T-helper 2 cell treated with Interferon-gamma antibody and Interleukin-4, amounts not matched to agents 100 ng/mL and 5 ng/mL, for 36 hours (primary cell): ENCODE measurements around the gene CYTH4. TPM values are rescaled to one million over a fixed set of nuclear protein-coding genes. Genes with fewer than 3 reads are reported as not detected.

Experiments
- intact Hi-C: fragments of 100-400 bp; cut with micrococcal nuclease; formaldehyde crosslinking; loops from one replicate; pipeline ENCODE4 v1.15.1; 2023
- total RNA-seq: library from RNA; stranded (reverse); gene quantifications from 2 replicates; pipeline ENCODE4 v1.2.3, GENCODE V29; 2022

Gene CYTH4
- total RNA-seq, 1 donor from 2014 or later, result 91.2 TPM

DNA sequence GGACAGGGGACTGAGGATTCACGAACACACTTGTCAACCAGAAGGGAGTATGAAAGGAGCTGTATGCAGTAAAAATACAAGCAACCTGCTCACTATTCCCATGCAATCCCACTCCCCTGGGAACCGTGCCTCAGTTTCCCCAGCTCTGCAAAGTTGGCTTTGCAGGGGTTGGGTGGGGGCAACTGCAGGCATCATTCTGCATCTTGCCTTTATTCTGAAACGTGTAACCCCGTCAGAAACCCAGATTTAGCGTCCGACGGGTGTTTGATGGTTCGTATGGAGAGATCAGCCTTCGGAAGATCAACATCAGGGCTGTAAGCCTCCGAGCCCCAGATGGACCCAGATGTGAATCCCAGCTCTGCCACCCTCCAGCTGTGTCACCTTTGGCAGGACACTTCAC is 3.6 kb downstream of the CYTH4 start:
- intact Hi-C loops, result no loop called here

DNA sequence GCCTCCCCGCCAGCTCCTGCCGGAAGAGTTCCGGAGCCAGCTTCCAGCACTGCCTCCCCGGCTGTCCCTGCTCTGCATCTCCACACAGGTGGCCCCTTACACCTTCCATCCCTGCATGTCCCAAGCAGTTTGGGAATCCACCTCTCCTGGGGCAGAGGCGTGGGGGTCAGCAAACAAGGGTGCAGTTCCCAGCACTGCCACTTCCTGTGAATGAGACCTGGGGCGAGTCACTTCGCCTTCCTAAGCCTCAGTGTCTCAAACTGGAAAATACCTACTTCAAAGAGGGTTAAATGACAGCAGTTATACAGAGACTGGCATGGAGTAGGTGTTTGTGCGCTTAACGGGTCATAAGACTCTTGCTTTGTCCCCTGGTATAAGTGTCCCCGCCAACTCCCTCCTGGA is 5.2 kb downstream of the CYTH4 start:
- intact Hi-C loops, result no loop called here

DNA sequence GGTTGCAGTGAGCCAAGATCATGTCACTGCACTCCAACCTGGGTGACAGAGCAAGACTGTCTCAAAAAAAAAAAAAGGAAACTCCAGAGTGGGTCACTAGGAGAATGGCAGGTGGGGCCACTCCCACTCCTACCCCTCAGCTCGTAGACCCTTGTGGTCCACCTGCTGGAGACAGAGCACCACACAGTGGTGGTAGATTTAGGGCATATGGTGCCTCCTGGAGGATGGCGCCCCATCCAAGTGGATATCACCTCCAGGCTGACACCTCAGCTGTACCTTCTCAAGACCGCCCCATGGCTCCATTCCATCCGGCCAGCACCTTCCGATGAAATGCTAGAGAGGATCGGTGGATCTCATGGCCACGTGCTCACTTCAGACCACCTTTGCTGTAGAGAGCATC is 6.2 kb downstream of the CYTH4 start:
- intact Hi-C loops, result no loop called here

DNA sequence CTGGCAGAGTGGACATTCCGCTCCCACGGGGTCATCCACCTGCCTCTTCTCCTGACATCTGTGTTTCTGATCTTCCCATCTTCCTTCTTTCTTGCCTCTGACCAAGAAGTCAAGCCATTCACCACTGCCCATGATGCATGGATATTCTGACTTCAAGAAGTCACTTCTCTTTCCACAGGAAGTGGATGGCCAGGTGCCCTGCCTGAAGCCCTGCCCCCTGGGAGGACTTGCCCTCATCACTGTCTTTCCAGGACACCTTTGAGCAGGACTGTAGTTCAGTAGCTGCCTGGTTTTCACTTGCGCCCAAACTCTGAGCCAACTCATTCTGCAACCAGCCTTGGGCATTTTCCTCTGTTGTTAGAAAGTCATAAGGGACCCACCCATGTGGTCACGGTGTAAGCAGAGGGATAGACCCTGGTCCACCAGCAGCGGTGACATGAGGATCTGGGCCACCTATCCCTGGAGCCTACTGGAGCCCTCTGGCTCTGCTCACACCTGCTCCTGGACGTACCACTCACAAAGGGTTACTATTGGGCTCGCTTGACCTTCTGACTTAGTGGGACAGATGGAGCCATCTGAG is 6.9 kb downstream of the CYTH4 start:
- intact Hi-C loops, result no loop called here

DNA sequence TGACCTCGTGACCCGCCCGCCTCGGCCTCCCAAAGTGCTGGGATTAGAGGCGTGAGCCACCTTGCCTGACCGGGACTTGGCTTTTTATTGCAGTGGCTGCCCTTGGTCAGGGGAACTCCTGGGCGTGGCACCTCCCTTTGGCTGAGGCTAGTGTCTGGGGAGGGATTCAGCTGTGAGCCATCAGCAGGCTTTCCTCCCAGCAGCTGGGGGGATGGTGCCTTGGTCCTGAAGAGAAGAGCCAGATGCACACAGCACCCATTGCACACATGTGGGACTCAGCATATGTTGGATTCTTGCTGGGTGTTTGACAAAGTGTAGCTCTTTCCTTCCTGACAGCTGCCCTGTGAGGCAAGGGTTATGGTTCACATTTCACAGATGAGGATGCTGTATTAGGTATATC is 8.4 kb downstream of the CYTH4 start:
- intact Hi-C loops, result no loop called here

DNA sequence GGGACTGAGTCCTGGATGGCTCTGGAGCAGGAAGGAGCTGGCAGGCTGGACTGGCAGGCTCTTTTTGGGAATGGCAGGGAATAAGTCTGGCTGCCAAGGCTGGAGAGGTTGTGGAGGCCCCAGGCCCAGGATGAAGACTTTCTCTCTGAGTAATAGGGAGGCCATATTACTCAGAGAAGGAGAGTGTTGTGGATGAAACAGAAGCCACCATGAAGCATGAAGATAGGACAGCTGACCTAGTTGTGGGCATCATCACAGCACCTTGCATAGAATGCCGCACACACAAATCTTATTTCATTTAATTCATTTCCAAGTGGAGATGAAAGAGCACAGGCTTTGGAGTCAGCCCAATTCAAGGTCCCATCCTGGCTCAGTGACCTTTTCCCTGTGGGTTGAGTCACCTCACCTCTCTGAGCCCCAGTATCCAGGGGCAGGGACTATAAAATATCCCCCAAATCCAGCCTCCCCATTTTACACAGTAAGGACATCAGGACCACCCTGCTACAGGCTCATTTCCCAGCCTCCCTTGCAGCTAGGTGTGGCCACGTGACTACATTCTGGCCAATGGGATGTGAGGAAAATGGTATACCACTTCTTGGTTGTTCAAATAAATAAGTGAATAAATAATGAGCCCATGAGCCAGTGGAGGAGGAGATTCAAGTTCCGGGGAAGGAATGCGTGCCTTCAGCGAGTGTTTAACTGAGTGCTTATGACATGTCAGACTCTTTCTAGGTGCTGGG is 9.4 kb downstream of the CYTH4 start:
- intact Hi-C loops, result no loop called here

DNA sequence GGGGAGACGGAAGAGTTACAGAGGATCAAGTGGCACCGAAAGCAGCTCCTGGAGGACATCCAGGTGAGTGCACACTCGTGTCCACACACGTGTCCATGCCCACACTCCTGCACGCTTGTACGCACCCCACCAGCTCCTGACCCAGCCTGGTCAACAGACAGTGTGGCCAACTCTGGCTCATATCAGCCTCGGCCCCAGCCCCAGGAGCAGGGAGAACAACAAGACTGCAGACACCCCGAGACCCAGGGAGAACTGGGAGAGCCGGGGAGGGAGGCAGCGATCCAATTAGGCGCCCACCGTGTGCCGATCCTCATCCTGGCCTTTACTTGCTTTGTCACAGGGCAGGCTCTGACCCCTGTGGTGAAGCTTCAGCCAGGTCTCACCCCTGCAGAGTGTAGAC is 10.3 kb downstream of the CYTH4 start:
- intact Hi-C loops, result no loop called here

DNA sequence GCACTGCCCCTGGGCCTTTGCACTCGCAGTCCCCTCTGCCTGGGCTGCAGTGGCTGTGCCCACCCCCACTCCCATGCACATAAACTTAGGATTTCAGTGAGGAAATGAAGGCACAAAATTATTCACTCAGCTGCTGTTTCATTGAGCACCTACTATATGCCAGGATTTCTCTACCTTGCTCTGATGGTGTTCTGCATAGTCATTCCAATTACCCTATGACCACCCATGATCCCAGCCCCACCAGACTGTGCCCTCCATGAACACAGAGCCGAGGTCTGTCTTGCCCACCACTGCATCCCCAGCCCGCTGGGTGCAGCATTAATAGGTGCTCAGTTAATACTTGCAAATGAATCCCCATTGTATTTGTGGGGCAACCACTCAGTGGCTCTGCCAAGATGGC is 10.9 kb downstream of the CYTH4 start:
- intact Hi-C loops, result no loop called here

DNA sequence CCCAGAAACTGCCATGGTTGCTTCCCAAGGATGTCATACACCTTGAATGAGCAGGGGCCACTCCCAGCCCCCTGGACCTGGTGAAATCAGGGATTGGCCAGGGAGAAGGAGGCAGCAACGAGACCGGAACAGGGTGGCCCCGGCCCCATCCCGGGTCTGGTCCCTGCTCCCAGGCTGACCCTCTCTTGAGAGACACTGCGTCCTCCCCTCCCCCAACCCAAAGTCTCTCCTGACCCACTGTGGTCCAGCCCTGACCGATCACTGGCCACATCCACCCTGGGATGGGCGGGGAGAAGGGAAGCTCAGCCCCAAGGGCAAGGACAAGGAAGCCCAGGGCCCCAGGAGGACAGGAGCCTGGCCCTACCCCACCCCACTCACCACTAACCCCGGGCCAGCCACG is 12.4 kb downstream of the CYTH4 start:
- intact Hi-C loops, result no loop called here

DNA sequence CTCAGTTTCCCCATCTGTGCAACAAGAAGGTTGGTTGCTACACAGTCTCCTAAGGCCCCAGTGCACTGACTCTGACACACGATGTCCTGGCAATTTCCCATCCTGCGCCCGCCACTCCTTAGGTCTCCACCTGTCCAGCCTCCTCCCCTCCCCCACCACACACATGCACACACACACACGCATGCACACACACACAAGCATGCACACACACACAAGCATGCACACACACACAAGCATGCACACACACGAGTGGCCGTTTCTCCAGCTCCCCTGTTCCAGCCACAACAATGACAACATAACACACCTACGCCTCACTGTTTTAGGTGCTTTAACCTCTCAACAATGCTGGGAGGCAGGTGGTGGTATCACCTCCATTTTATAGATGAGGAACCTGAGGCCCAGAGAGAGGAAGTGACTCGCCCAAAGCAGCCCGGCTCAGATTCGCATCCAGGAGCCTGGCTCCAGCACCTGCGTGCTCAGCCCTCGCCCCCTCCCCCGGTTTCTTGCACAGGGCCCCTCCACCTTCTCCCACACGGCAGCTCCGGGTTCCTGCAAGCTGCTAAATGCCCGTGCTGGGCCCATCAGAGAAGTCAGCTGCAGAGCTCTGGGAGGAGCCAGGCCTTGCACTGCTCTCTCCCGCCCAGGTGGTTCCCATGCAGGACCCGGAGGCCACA is 13.0 kb downstream of the CYTH4 start:
- intact Hi-C loops, result no loop called here

DNA sequence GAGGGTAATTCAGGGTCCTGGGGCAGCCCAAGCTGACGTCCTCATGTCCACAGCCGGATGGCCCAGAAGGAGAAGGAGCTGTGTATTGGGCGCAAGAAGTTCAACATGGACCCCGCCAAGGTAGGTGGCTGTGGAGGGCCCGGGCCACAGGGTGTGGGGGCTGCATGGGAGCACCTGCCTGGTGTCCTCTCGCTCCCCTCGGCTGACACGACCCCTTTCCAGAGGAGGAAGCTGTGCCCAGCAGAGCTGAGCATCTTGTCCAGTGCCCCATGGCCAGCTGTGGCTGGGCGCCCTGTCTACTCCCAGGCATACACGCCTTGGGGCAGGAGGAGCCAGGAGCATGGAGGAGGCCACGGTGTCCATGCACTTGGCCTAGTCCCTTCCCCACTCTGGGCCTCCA is 13.6 kb downstream of the CYTH4 start:
- intact Hi-C loops, result no loop called here

DNA sequence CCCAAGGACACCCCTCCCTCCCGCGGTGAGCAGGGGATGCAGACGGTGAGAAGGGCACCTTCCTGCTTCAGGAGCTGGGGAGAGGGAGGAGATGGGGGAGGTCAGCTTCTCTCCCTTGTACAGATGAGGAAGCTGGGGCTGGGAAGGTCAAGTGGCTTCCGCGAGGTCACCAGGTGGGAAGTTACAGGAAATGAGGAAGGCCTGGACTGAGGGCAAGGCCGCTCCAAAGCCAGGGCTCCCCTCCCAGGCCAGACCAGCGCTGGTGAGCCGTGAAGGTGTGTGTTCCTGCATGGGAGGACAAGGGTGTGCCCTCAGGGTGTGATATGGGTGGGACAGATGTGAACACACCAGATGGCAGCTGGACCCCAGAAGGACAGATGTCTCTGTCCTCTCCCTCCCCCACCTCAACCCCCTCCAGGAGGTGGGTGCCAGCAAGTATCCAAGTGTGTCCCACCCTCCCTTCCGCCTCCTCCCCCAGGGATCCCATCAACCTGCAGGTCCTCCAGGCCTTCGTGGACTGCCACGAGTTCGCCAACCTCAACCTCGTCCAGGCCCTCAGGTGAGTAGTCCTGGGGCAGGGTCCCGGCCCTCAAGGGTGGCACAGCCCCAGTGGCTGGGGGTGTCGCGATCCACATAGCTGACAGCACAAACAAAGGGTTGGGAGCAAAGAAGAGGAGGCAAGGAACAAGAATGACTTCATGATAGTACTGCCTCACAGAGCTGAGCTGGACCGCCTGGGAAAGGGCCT is 16.6 kb downstream of the CYTH4 start:
- intact Hi-C loops, result no loop called here

DNA sequence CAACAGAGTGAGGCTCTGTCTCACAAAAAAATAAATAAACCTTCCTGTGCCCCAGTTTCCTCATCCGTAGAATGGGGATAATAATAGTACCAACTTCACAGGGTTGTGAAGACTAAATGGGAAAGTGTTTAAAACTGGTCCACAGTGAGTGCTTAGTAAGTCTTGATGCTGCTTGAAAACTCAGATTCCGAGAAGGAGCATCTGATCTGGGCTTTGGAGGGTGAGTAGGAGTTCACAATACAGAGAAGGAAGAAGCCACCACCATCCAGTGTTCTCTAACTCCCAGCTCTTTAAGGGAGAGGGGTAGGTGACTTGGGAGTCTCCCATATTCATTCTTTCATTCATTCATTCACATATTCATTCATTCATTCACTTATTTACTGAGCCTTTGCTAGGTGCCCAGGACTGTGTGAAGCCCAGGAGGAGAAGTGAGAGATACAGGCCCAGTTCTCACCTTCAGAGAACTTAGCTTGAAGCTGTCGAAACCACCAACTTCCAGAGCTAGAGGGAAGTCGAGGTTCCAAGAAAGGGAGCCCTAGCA is 17.7 kb downstream of the CYTH4 start:
- intact Hi-C loops, result no loop called here

DNA sequence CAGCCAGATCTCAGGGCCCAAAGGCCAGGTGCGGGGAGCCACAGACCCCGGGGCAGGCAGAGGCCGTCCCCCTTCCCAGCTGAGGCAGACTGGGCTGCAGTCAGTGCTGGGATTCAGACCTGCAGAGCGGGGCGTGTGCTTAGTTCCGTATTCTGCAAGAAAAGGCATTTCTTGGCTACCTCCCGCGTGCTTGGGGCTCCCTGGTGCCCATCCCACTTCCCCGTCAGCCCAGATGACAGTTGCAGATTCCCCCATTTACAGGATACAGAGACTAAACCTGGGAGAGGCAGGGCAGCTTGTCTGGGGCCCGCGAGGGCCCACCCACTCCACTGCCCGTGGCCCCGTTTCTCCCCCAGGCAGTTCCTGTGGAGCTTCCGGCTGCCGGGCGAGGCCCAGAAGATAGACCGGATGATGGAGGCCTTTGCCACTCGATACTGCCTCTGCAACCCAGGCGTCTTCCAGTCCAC is 18.3 kb downstream of the CYTH4 start:
- intact Hi-C loops, result no loop called here

DNA sequence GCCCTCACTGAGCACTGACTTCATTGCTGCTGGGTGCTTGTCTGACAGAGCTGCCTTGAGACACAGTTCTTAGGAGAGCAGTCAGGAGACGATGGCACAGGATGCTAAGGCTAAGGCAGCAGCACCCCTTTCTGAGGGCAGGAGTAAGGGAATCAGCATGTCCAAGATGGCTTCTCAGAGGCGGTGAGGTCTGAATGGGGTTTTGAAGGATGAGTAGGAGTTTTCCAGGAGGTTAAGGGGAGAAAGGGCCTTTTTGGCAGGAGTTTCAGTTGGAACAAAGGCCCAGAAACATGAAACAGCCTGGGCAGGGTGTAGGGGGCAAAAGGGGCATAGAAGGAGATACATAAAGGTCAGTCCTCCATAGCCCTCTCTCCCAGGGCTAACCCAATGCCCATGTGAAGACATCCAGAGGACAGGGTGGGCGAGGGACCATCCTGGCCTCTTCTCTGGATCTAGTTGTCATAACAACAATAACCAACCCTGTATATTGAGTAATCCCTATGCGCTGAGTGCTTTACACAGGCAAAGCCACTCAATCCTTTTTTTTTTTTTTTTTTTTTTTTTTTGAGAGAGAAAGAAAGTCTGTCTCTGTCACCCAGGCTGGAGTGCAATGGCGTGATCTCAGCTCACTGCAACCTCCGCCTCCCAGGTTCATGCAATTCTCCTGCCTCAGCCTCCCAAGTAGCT is 19.0 kb downstream of the CYTH4 start:
- intact Hi-C loops, result no loop called here

DNA sequence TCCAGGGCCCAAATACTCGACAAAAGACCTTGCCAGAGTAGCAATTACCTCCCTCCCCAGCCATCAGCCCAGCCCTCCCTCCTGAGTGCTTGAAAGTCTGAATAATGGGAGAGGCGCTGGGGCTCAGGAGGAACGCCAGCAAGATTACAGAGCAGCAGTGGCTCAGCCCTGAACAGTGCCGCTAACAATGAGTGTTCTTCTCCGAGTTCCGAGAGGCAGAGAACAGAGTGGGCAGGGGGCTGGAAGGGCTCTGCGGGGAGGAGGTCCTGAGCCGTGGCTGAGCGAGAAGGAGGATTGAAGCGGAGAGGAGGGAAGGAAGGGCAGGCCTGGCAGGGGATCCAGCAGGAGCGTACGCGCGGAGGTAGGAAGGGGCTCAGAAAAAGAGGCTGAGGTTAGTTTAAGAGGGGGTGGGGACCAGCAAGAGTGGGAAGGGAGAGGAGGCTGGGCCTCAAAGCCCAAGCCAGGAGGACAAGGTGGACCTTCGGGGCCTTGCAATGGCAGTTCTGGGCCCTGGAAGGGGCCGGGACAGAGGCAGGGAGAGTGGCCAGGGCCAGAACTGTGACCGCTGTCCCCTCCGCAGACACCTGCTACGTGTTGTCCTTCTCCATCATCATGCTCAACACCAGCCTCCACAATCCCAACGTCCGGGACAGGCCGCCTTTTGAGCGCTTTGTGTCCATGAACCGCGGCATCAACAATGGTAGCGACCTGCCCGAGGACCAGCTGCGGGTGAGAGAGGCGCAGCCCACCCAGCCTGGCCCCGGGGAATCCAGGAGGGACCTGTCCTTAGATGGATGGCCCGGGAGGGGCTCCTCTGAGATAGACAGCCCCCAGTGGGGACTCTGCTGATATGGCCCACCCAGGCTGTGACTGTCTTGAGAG is 20.6 kb downstream of the CYTH4 start:
- intact Hi-C loops, result no loop called here

DNA sequence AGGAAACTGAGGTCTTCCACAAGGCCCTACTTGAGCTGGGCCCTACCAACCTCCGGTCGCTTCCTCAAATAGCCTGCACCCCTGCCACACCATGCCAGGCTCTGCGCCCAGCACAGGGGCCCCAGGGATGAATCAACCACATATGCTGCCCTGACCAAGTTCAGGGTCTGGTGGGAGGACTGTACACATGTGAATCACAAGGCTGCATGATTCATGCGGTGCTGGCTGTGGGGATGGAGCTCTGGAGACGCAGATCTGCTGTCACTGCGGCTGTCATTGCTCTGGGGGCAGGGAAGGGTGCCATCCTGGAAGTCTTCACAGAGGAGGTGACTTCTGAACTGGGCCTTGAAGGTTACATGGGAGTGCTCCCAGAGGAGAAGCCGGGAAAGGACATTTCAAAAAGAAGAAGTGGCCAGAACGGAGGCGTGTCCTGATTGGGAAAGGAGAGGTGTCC is 21.5 kb downstream of the CYTH4 start:
- intact Hi-C loops, result no loop called here

DNA sequence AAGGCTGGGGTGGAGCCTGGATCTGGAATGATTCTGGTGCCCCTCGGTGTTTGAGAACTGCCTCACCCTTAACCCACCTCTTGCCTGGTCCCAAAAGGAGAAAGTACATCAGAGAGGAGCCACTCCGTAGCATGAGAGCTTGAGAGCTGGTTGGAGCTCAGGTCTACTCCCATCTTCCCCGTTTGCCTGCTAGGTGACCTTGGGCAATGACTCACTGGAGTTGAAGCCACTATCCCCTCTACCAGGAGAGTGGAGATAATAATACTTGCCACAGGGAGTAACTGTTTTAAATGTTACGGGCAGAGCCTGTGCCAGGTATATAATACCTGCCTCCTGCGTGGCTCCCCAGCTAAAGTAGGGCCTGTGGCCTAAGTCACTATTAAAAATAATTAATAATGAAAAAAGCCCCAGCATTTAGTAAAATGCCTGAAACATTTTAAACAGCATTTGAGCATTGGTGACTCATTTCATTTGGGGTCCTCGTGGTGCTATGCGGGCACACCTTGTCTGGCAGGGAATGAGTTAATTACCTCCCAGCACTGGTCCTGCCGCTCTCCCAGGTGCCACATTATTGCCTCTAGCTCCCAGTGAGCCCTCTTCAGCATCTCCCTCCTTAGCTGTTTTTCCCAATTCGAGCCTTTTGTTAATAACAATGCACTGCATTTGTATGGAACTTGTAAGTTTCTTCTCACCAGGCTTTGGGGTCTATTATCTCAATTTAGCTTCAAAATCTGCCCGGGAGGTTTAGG is 22.5 kb downstream of the CYTH4 start:
- intact Hi-C loops, result no loop called here

DNA sequence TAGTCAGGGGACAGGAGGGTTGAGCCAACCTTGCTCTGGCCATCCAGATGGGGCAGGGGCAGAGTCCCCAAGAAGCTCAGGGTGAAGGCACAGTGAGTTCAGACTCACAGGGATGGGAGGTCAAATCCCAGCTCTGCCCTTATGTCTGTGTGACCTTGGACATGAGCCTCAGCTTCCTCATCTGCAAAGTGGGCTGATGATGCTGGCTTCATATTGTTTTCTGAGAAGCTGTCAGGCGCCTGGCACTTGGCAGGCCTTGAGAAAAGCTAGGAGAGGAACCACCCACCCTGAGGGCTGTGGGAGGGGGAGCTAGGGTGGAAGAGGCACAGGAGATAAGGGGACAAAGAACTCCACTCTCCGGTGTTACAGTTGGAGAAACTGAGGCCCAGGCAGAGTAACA is 23.6 kb downstream of the CYTH4 start:
- intact Hi-C loops, result no loop called here
